H9 (cell line): ENCODE data around the gene PLAU. TPM values are rescaled to one million over a fixed set of nuclear protein-coding genes. Genes with fewer than 3 reads are reported as not detected.

Source experiments
- DNase-seq: peaks from one replicate; pipeline ENCODE4 v3.0.0-alpha.2; 2017
- H2AFZ ChIP-seq: one replicate; pipeline ENCODE4 v1.6.1; 2013; ENCODE audit warnings: mild to moderate bottlenecking, low read length, control low read depth, moderate library complexity
- H2AK5ac ChIP-seq: 2 replicates; pipeline ENCODE4 v1.6.1; 2013; ENCODE audit warnings: low read length, control low read depth, mixed read lengths; ENCODE audit not compliant: insufficient read length
- H2BK120ac ChIP-seq: one replicate; pipeline ENCODE4 v1.6.1; 2013; ENCODE audit warnings: low read depth, mild to moderate bottlenecking, low read length, control low read depth, inconsistent platforms; ENCODE audit not compliant: poor library complexity, severe bottlenecking
- H2BK12ac ChIP-seq: 2 replicates; pipeline ENCODE4 v1.6.1; 2013; ENCODE audit warnings: low read length, control low read depth, mixed read lengths, low read depth; ENCODE audit not compliant: insufficient read length
- H2BK15ac ChIP-seq: 2 replicates; pipeline ENCODE4 v1.6.1; 2013; ENCODE audit warnings: low read depth, low read length, control low read depth
- H2BK20ac ChIP-seq: one replicate; pipeline ENCODE4 v1.6.1; 2013; ENCODE audit warnings: low read depth, mild to moderate bottlenecking, low read length, control low read depth, inconsistent platforms; ENCODE audit not compliant: poor library complexity, severe bottlenecking
- H2BK5ac ChIP-seq: 2 replicates; pipeline ENCODE4 v1.6.1; 2013; ENCODE audit warnings: low read length, control low read depth, mixed read lengths; ENCODE audit not compliant: insufficient read length
- H3K14ac ChIP-seq: 2 replicates; pipeline ENCODE4 v1.6.1; 2013; ENCODE audit warnings: low read length, control low read depth; ENCODE audit not compliant: insufficient read depth
- H3K18ac ChIP-seq: 2 replicates; pipeline ENCODE4 v1.6.1; 2013; ENCODE audit warnings: low read depth, mild to moderate bottlenecking, mixed read lengths, low read length, control low read depth; ENCODE audit not compliant: insufficient read length
- H3K23ac ChIP-seq: 2 replicates; pipeline ENCODE4 v1.6.1; 2013; ENCODE audit warnings: low read length, control low read depth, mixed read lengths, low read depth; ENCODE audit not compliant: insufficient read length
- H3K23me2 ChIP-seq: 2 replicates; pipeline ENCODE4 v1.6.1; 2013; ENCODE audit warnings: low read depth, mild to moderate bottlenecking, mixed read lengths, low read length, control low read depth; ENCODE audit not compliant: insufficient read length, poor library complexity, severe bottlenecking
- H3K27ac ChIP-seq: 2 replicates; pipeline ENCODE4 v1.5.1; 2013; ENCODE audit warnings: low read length, control low read depth, mixed read lengths, low read depth; ENCODE audit not compliant: insufficient read length
- H3K27me3 ChIP-seq: 2 replicates; pipeline ENCODE4 v1.6.1; 2013; ENCODE audit warnings: low read length, control low read depth, inconsistent platforms; ENCODE audit not compliant: insufficient read depth
- H3K4ac ChIP-seq: 2 replicates; pipeline ENCODE4 v1.6.1; 2013; ENCODE audit warnings: low read depth, mild to moderate bottlenecking, control low read depth, inconsistent platforms, low read length, moderate library complexity
- H3K4me1 ChIP-seq: 2 replicates; pipeline ENCODE4 v1.6.1; 2013; ENCODE audit warnings: low read length, control low read depth, inconsistent platforms; ENCODE audit not compliant: insufficient read depth
- H3K4me2 ChIP-seq: 2 replicates; pipeline ENCODE4 v1.6.1; 2013; ENCODE audit warnings: low read length, control low read depth, mixed read lengths; ENCODE audit not compliant: insufficient read length, insufficient read depth
- H3K56ac ChIP-seq: 2 replicates; pipeline ENCODE4 v1.6.1; 2013; ENCODE audit warnings: low read depth, mild to moderate bottlenecking, mixed read lengths, low read length, control low read depth; ENCODE audit not compliant: insufficient read length
- H3K79me1 ChIP-seq: 2 replicates; pipeline ENCODE4 v1.6.1; 2013; ENCODE audit warnings: low read depth, mild to moderate bottlenecking, moderate library complexity, low read length, control low read depth, inconsistent platforms; ENCODE audit not compliant: insufficient read depth, poor library complexity, severe bottlenecking
- H3K79me2 ChIP-seq: 2 replicates; pipeline ENCODE4 v1.6.1; 2013; ENCODE audit warnings: low read length, control low read depth, inconsistent platforms; ENCODE audit not compliant: insufficient read depth
- H3K9ac ChIP-seq: 2 replicates; pipeline ENCODE4 v1.6.1; 2013; ENCODE audit warnings: low read length, control low read depth, mixed read lengths; ENCODE audit not compliant: insufficient read length; ENCODE audit errors: extremely low read depth
- H3K9me3 ChIP-seq: one replicate; pipeline ENCODE4 v1.6.1; 2013; ENCODE audit warnings: low read depth, low read length, inconsistent platforms; ENCODE audit not compliant: control insufficient read depth
- H3T11ph ChIP-seq: one replicate; pipeline ENCODE4 v1.6.1; 2013; ENCODE audit warnings: mild to moderate bottlenecking, low read length, control low read depth, inconsistent platforms
- H4K20me1 ChIP-seq: one replicate; pipeline ENCODE4 v1.6.1; 2013; ENCODE audit not compliant: control insufficient read depth, insufficient read length, insufficient read depth
- H4K5ac ChIP-seq: 2 replicates; pipeline ENCODE4 v1.6.1; 2013; ENCODE audit warnings: low read depth, mild to moderate bottlenecking, mixed read lengths, low read length, control low read depth; ENCODE audit not compliant: insufficient read length
- H4K8ac ChIP-seq: replicated peaks from 2 replicates; pipeline ENCODE4 v1.6.1; 2013; ENCODE audit warnings: low read length, control low read depth, mixed read lengths, low read depth; ENCODE audit not compliant: insufficient read length
- H4K91ac ChIP-seq: 2 replicates; pipeline ENCODE4 v1.6.1; 2013; ENCODE audit warnings: low read depth, mild to moderate bottlenecking, moderate library complexity, mixed read lengths, low read length, control low read depth; ENCODE audit not compliant: insufficient read length
- H3K27ac Mint-ChIP-seq, 3 experiments: 2 replicates in 2 of 3; 3 replicates in 1 of 3; pipeline ENCODE4 v1.8.0; 2020 to 2021; ENCODE audit warnings: mixed read lengths in 3 of 3, mild to moderate bottlenecking in 1 of 3, moderate library complexity in 1 of 3
- H3K27me3 Mint-ChIP-seq: 2 replicates; pipeline ENCODE4 v1.8.0; 2021; ENCODE audit warnings: low read depth, mild to moderate bottlenecking, moderate library complexity, mixed read lengths
- H3K36me3 Mint-ChIP-seq, 3 experiments: 2 replicates in 2 of 3; 3 replicates in 1 of 3; pipeline ENCODE4 v1.8.0; 2020 to 2021; ENCODE audit warnings: low read depth in 3 of 3, mixed read lengths in 3 of 3; ENCODE audit not compliant: insufficient read depth in 1 of 3
- H3K4me1 Mint-ChIP-seq, 2 experiments: 2 replicates each; pipeline ENCODE4 v1.8.0; 2020; ENCODE audit warnings: mixed read lengths in 2 of 2
- H3K4me3 Mint-ChIP-seq, 2 experiments: 2 replicates in 1 of 2; 3 replicates in 1 of 2; pipeline ENCODE4 v1.8.0; 2020 to 2021; ENCODE audit warnings: mild to moderate bottlenecking in 2 of 2, mixed read lengths in 2 of 2, moderate library complexity in 1 of 2
- H3K9me3 Mint-ChIP-seq, 2 experiments: 2 replicates in 1 of 2; 3 replicates in 1 of 2; pipeline ENCODE4 v1.8.0; 2020; ENCODE audit warnings: mild to moderate bottlenecking in 2 of 2, mixed read lengths in 2 of 2, moderate library complexity in 1 of 2
- CTCF ChIP-seq: fragments of 200-600 bp; sonication (generic); conservative IDR thresholded peaks from 3 replicates; pipeline ENCODE4 v1.8.0; 2021; ENCODE audit warnings: antibody characterized with exemption, mild to moderate bottlenecking
- WGBS: extraction: QIAGEN DNeasy Blood & Tissue Kit; methylation state at CpG from one replicate; pipeline ENCODE4 v1.1.7; 2013; ENCODE audit warnings: missing lambda C conversion rate, low lambda C conversion rate, mixed read lengths; ENCODE audit not compliant: insufficient read length; ENCODE audit errors: extremely low coverage; 5-methylcytosine and 5-hydroxymethylcytosine counted together
- total RNA-seq: library from RNA; stranded (reverse); gene quantifications from 2 replicates; pipeline ENCODE4 v1.2.1, GENCODE V29; 2021

Gene PLAU
- total RNA-seq, 1 experiment from 2014 or later = 15.0 TPM

- Histone ChIP-seq H4K8ac (no peak overlapping the region), H4K5ac (no peak overlapping the region), H2BK12ac (no peak overlapping the region), H2BK15ac (no peak overlapping the region), H2BK120ac (no peak overlapping the region), H3K79me2 (no peaks in the 10 kb centered on the region), H2AFZ (no peak overlapping the region), H3K4me1 (no peaks in the 10 kb centered on the region), H3K79me1 (no peaks in the 10 kb centered on the region), H3K18ac (no peak overlapping the region), H3K9me3 (no peaks in the 10 kb centered on the region), H4K20me1 (no peaks in the 10 kb centered on the region), H4K91ac (no peak overlapping the region), H3K27me3 (no peaks in the 10 kb centered on the region), H2AK5ac (no peak overlapping the region), H3K56ac (no peak overlapping the region), H3K4me2 (no peak overlapping the region), H3K4ac (no peak overlapping the region), H2BK5ac (no peak overlapping the region), H3K9ac (no peak overlapping the region), H3K27ac (no peak overlapping the region), H3T11ph (no peak overlapping the region), H3K23ac (no peak overlapping the region), H2BK20ac (no peak overlapping the region), H3K14ac (no peak overlapping the region), H3K23me2 (no peaks in the 10 kb centered on the region)
- H3K36me3 Mint-ChIP-seq = no peaks in the 10 kb centered on the region
- H3K27me3 Mint-ChIP-seq = peaks cover 3% of the 10 kb centered on the region
- H3K9me3 Mint-ChIP-seq = no peaks in the 10 kb centered on the region
- peaks cover 11 to 24% of the 10 kb centered on the region in 2 experiments for H3K4me1 Mint-ChIP-seq
- no peak for DNase-seq
- no peak overlapping the region for H3K4me3 Mint-ChIP-seq
- no peak for TF ChIP-seq CTCF
- no CpG with 5 or more reads among the region's 5 CpGs for WGBS
- no peak overlapping the region for H3K27ac Mint-ChIP-seq
Measured at GRCh38 chr10:73888514-73888913, 22.4 kb upstream of the PLAU start.
